OCI-LY3 (cell line): ENCODE data around the gene CUX1.

Source experiments
- EZH2phosphoT487 ChIP-seq: fragments of 200-600 bp; shearing (Covaris generic); IDR thresholded peaks from 2 replicates; pipeline ENCODE4 v1.6.1; 2018; ENCODE audit warnings: antibody characterized with exemption, mixed run types, low read depth
- TF ChIP-seq, protein P1 (sequence below): fragments of 200-600, 300-600 bp; sonication (generic); IDR thresholded peaks from 2 replicates; pipeline ENCODE4 v1.5.1; 2014; ENCODE audit warnings: antibody characterized with exemption, low read length, low read depth

DNA sequence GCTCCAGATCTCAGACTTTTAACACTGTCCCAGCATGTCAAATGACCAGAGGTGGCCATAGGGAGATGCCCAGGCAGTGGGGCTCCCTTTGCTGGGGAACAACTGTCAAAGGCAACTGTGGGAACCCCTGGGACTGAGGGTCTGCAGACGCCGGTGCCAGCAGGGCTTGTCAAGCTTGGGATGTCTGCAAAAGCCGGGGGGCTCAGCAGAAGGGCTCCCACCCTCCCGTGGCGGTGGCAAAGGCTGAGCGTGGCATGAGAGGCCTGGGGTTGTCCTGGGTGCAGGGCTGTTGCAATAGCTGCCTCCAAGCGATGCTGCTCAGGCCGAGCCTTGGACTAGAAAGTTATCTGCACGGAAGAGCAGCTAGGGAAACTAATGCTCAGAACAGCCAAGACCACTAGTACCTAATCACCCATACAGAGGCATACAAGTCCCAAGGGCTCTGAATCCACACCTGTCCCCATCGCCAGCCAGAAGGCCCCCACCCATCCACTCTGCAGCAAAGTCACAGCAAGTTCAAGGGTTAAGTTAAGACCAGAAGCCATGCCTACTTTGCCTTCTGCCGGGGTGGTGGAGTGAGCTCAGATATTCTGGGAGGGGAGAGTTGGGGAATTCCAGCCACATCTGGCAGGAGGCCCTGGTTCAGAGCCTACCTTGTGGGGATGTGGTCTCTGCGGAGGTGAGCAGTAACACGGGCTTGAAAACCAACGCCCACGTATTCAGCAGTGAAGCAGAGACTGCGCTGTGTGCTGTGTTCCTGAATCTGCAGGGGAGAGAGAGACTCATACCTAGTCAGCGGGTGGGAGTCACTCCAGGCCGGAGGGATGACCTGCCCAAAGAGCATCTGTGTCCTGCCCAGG lies 473.9 kb downstream of the CUX1 start:
- TF ChIP-seq, protein P1, sequence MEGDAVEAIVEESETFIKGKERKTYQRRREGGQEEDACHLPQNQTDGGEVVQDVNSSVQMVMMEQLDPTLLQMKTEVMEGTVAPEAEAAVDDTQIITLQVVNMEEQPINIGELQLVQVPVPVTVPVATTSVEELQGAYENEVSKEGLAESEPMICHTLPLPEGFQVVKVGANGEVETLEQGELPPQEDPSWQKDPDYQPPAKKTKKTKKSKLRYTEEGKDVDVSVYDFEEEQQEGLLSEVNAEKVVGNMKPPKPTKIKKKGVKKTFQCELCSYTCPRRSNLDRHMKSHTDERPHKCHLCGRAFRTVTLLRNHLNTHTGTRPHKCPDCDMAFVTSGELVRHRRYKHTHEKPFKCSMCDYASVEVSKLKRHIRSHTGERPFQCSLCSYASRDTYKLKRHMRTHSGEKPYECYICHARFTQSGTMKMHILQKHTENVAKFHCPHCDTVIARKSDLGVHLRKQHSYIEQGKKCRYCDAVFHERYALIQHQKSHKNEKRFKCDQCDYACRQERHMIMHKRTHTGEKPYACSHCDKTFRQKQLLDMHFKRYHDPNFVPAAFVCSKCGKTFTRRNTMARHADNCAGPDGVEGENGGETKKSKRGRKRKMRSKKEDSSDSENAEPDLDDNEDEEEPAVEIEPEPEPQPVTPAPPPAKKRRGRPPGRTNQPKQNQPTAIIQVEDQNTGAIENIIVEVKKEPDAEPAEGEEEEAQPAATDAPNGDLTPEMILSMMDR = no peak
- no peak for TF ChIP-seq EZH2phosphoT487
